Fibroblast of peridontal ligament (primary cell): ENCODE measurements around the gene RAB11A.

Experiments
- DNase-seq: peaks from one replicate; pipeline ENCODE4 v3.0.0-alpha.2; 2010; ENCODE audit errors: extremely low read depth

Gene RAB11A

GRCh38 chr15:65869126-65869953 lies at the start of gene RAB11A:
Gene RAB11A, plus strand, starts transcription at chr15:65869491. Its CDS starts 95 bp downstream, at chr15:65869586.
- DNase-seq, result peak; percentile 95

GRCh38 chr15:65819563-65819960 lies 49.7 kb upstream of the RAB11A start:
- DNase-seq, result no peak

- DNase-seq, result no peak
Measured at GRCh38 chr15:65821070-65821469, 48.2 kb upstream of the RAB11A start.

- DNase-seq, result no peak
Measured at GRCh38 chr15:65822316-65822715, 47.0 kb upstream of the RAB11A start.

GRCh38 chr15:65824031-65824743 lies 45.1 kb upstream of the RAB11A start:
- DNase-seq, result peak; percentile 72

- DNase-seq, result peak; percentile 71
Measured at GRCh38 chr15:65824941-65825544, 44.2 kb upstream of the RAB11A start.

GRCh38 chr15:65827065-65827464 lies 42.2 kb upstream of the RAB11A start:
- DNase-seq, result no peak

GRCh38 chr15:65828585-65828984 lies 40.7 kb upstream of the RAB11A start:
- no peak for DNase-seq

- no peak for DNase-seq
Measured at GRCh38 chr15:65829130-65829764, 40.0 kb upstream of the RAB11A start.

GRCh38 chr15:65832549-65833364 lies 36.5 kb upstream of the RAB11A start:
- DNase-seq, result peak; percentile 93

GRCh38 chr15:65833501-65834205 lies 35.6 kb upstream of the RAB11A start:
- no peak for DNase-seq

GRCh38 chr15:65834603-65835282 lies 34.5 kb upstream of the RAB11A start:
- DNase-seq, result no peak

- no peak for DNase-seq
Measured at GRCh38 chr15:65835447-65835846, 33.8 kb upstream of the RAB11A start.

- no peak for DNase-seq
Measured at GRCh38 chr15:65836665-65837064, 32.6 kb upstream of the RAB11A start.

- DNase-seq, result no peak
Measured at GRCh38 chr15:65837301-65838294, 31.7 kb upstream of the RAB11A start.

GRCh38 chr15:65839354-65839901 lies 29.9 kb upstream of the RAB11A start:
- DNase-seq, result no peak

GRCh38 chr15:65839985-65840384 lies 29.3 kb upstream of the RAB11A start:
- DNase-seq, result no peak

GRCh38 chr15:65841121-65841930 lies 28.0 kb upstream of the RAB11A start:
- DNase-seq, result peak; percentile 39
